ENCODE results near the gene ANKRD9. TPM values are rescaled to one million over a fixed set of nuclear protein-coding genes. Genes with fewer than 3 reads are reported as not detected.

Gene ANKRD9
- 31.4 and 46.6 TPM in 2 replicates for total RNA-seq (ENCODE audit: low replicate concordance)
- long read RNA-seq, partial matches to known transcripts = 0 of 5 reads
- long read RNA-seq, other reads (novel, unspliced or antisense) = 5 of 5 reads

- peak; percentile 96 for DNase-seq (ENCODE audit: extremely low spot score, unreplicated experiment)
- Mint-ChIP-seq H3K9me3 (no peaks in the 10 kb centered on the region), H3K27ac (peak within 1 kb of the TSS; percentile 98), H3K27me3 (no peaks in the 10 kb centered on the region), H3K4me1 (ENCODE audit: unreplicated experiment) (peaks cover 21% of the 10 kb centered on the region), H3K36me3 (peaks cover 4% of the 10 kb centered on the region), H3K4me3 (peak within 1 kb of the TSS; percentile 90)
- TF ChIP-seq CTCF (conservative IDR thresholded peaks at IDR 0.05) = no peak
These were observed at the start of gene ANKRD9 for GRCh38 chr14:102509746-102510615. Gene ANKRD9 (minus strand): TSS chr14:102509776. CDS start chr14:102507889, 1,887 bp downstream.

GRCh38 chr14:102558556-102558955 lies 49.0 kb upstream of the ANKRD9 start:
- no peaks in the 10 kb centered on the region for H3K36me3 Mint-ChIP-seq
- H3K4me1 Mint-ChIP-seq (ENCODE audit: unreplicated experiment) = no peaks in the 10 kb centered on the region
- no peak for TF ChIP-seq CTCF (conservative IDR thresholded peaks at IDR 0.05)
- H3K27me3 Mint-ChIP-seq = no peaks in the 10 kb centered on the region
- no peak for DNase-seq (ENCODE audit: extremely low spot score, unreplicated experiment)
- H3K27ac Mint-ChIP-seq = no peak overlapping the region
- H3K4me3 Mint-ChIP-seq = no peak overlapping the region
- H3K9me3 Mint-ChIP-seq = no peaks in the 10 kb centered on the region

- Mint-ChIP-seq H3K4me1 (ENCODE audit: unreplicated experiment) (no peaks in the 10 kb centered on the region), H3K4me3 (no peak overlapping the region), H3K27ac (no peak overlapping the region), H3K36me3 (no peaks in the 10 kb centered on the region), H3K27me3 (no peaks in the 10 kb centered on the region), H3K9me3 (no peaks in the 10 kb centered on the region)
- DNase-seq (ENCODE audit: extremely low spot score, unreplicated experiment) = no peak
- no peak for TF ChIP-seq CTCF (conservative IDR thresholded peaks at IDR 0.05)
These were observed 48.1 kb upstream of the ANKRD9 start for GRCh38 chr14:102557434-102558226.

- Mint-ChIP-seq H3K36me3 (no peaks in the 10 kb centered on the region), H3K4me3 (no peak overlapping the region), H3K27ac (no peak overlapping the region), H3K27me3 (no peaks in the 10 kb centered on the region), H3K4me1 (ENCODE audit: unreplicated experiment) (no peaks in the 10 kb centered on the region), H3K9me3 (no peaks in the 10 kb centered on the region)
- TF ChIP-seq CTCF (conservative IDR thresholded peaks at IDR 0.05) = no peak
- DNase-seq (ENCODE audit: extremely low spot score, unreplicated experiment) = no peak
These were observed 46.6 kb upstream of the ANKRD9 start for GRCh38 chr14:102556098-102556677.
